Prostate gland (tissue), 2 donors: ENCODE measurements around the gene ATAD3C. TPM values are rescaled to one million over a fixed set of nuclear protein-coding genes. Genes with fewer than 3 reads are reported as not detected.
"Not testable (repeated sequence)": the region's sequence is repeated elsewhere in the genome, so short reads cannot be mapped to it uniquely, and the experiment has no call there.

Experiments
- DNase-seq: peaks from one replicate; pipeline ENCODE4 v3.0.0-alpha.2; 2019; ENCODE audit warnings: low spot score
- H3K27ac ChIP-seq, 2 donors: fragments of 200-600 bp; sonication (generic); 2 replicates each; pipeline ENCODE4 v1.5.1; 2017 to 2019
- H3K27me3 ChIP-seq: fragments of 200-600 bp; sonication (generic); replicated peaks from 2 replicates; pipeline ENCODE4 v1.5.1; 2019; ENCODE audit not compliant: insufficient read depth
- H3K36me3 ChIP-seq, 2 donors: fragments of 200-600 bp; sonication (generic); 1 replicate in 1 of 2; 2 replicates in 1 of 2; pipeline versions ENCODE4 v1.5.1 to v1.8.1; 2017 to 2019
- H3K4me1 ChIP-seq: fragments of 200-600 bp; sonication (generic); replicated peaks from 2 replicates; pipeline ENCODE4 v1.5.1; 2019
- H3K4me3 ChIP-seq, 2 donors: fragments of 200-600 bp; sonication (generic); 2 replicates each; pipeline ENCODE4 v1.5.1; 2017 to 2019
- H3K9me3 ChIP-seq: fragments of 200-600 bp; sonication (generic); 2 replicates; pipeline ENCODE4 v1.5.1; 2017
- POLR2A ChIP-seq: fragments of 450-650 bp; IDR thresholded peaks from one replicate; pipeline ENCODE4 v1.6.1; 2016; ENCODE audit warnings: antibody characterized with exemption, mild to moderate bottlenecking
- POLR2AphosphoS5 ChIP-seq: sonication (generic); formaldehyde crosslinking; IDR thresholded peaks from one replicate; pipeline ENCODE4 v1.6.1; 2017; ENCODE audit warnings: antibody characterized with exemption
- WGBS: methylation state at CpG from one replicate; pipeline ENCODE4 v1.1.5; 2018; 5-methylcytosine and 5-hydroxymethylcytosine counted together
- intact Hi-C: fragments of 100-400 bp; cut with DNase I; formaldehyde crosslinking; loops from one replicate; pipeline ENCODE4 v1.14.2; 2022
- total RNA-seq, 2 donors: library from RNA; depleted of rRNA; stranded (reverse); fragments of >200 nt; gene quantifications; one replicate each; pipeline ENCODE4 v1.1.0, GENCODE V29; 2016
- TF ChIP-seq, protein P1 (sequence below), 4 experiments: fragments of 200-600 bp in 2 of 4; fragments of 450-650 bp in 2 of 4; sonication (generic) in 2 of 4; IDR thresholded peaks; 1 replicate in 3 of 4; 2 replicates in 1 of 4; pipeline ENCODE4 v1.5.1; 2016 to 2019; ENCODE audit warnings: antibody characterized with exemption in 4 of 4, mild to moderate bottlenecking in 2 of 4, moderate library complexity in 2 of 4

The ATAD3C gene
- total RNA-seq, 2 donors from 2014 or later = 7.3 to 9.9 TPM

DNA sequence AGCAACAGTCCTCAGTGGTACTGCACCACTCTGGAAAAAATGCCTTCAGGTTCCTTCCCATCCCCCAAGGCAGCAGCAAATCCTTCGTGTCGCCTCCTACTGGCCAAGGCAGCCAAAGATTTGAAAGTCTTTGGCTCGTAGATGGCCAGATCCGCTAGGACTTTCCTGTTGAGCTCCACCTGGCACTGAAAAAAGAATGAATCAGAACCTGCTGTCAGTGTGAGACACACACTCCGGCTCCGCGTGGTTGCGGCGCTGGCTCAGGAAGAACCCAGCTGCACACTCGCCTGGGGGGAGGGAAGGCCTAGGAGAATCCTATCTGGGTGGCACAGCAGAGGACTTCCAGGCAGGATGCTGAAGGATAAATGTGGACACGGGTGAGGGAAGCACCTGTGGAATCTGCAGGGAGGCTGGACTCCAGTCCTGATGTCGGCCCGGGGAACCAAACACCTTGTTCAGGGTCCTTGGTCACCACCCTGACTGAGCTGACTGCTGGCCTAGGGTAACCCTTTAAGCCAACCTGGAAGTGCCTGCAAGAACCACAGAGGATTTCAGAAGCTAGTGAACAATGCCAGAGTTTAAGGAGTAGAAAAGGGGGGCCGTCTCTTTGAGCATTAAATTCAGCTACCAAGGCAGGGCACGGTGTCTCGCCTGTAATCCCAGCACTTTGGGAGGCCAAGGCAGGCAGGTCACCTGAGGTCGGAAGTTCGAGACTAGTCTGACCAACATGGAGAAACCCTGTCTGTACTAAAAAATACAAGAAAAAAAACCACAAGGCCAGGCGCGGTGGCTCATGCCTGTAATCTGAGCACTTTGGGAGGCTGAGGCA is 47.2 kb upstream of the ATAD3C start:
- no peaks in the 10 kb centered on the region for H3K9me3 ChIP-seq
- H3K4me3 ChIP-seq = no peak overlapping the region
- H3K4me1 ChIP-seq = peaks cover 24% of the 10 kb centered on the region
- no peak for DNase-seq
- WGBS = 68% methylated on average over 20 of the region's 20 CpGs
- H3K36me3 ChIP-seq = peaks cover 0 to 5% of the 10 kb centered on the region in 2 donors
- intact Hi-C loops = no loop called here
- no peak overlapping the region for H3K27ac ChIP-seq
- TF ChIP-seq POLR2AphosphoS5 (no peak), POLR2A (no peak)
- TF ChIP-seq, protein P1, sequence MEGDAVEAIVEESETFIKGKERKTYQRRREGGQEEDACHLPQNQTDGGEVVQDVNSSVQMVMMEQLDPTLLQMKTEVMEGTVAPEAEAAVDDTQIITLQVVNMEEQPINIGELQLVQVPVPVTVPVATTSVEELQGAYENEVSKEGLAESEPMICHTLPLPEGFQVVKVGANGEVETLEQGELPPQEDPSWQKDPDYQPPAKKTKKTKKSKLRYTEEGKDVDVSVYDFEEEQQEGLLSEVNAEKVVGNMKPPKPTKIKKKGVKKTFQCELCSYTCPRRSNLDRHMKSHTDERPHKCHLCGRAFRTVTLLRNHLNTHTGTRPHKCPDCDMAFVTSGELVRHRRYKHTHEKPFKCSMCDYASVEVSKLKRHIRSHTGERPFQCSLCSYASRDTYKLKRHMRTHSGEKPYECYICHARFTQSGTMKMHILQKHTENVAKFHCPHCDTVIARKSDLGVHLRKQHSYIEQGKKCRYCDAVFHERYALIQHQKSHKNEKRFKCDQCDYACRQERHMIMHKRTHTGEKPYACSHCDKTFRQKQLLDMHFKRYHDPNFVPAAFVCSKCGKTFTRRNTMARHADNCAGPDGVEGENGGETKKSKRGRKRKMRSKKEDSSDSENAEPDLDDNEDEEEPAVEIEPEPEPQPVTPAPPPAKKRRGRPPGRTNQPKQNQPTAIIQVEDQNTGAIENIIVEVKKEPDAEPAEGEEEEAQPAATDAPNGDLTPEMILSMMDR (IDR thresholded peaks at IDR 0.05) = peak in 2 of 4 experiments; percentile 23 to 37
- H3K27me3 ChIP-seq = no peaks in the 10 kb centered on the region

DNA sequence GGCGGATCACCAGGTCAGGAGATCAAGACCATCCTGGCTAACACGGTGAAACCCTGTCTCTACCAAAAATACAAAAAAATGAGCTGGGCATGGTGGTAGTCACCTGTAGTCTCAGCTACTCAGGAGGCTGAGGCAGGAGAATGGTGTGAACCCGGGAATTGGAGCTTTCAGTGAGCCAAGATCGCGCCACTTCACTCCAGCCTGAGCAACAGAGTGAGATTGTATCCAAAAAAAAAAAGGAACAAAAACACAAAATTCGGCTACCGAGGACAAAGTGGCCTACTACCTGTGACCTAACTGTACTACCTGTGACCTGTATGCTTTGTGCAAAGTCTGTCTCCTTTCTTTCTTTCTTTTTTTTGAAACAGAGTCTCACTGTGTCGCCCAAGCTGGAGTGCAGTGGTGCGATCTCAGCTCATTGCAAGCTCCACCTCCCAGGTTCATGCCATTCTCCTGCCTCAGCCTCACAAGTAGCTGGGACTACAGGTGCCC is 46.5 kb upstream of the ATAD3C start:
- peaks cover 19% of the 10 kb centered on the region for H3K4me1 ChIP-seq
- not testable (repeated sequence) for DNase-seq

DNA sequence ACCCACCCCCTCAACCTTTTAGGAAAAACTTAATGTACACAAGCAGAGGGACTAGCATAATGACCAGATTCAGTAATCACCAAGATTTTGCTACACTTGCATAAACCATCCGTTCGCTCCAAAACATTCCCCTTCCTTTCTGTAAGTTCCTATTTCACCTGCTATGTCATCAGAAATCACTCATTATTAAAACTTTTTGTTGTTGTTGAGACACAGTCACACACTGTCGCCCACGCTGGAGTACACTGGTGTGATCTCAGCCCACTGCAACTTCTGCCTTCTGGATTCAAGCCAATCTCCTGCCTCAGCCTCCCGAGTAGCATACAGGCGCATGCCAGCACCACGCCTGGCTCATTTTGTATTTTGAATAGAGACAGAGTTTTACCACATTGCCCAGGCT is 45.8 kb upstream of the ATAD3C start:
- Histone ChIP-seq H3K27ac (no peak overlapping the region), H3K36me3 (peaks cover 0 to 2% of the 10 kb centered on the region in 2 donors), H3K9me3 (no peaks in the 10 kb centered on the region), H3K27me3 (no peaks in the 10 kb centered on the region), H3K4me3 (no peak overlapping the region), H3K4me1 (peaks cover 16% of the 10 kb centered on the region)
- TF ChIP-seq POLR2A (no peak), POLR2AphosphoS5 (no peak)
- TF ChIP-seq, protein P1 (IDR thresholded peaks at IDR 0.05) = no peak
- no peak for DNase-seq
- intact Hi-C loops = no loop called here
- 81% methylated on average over 7 of the region's 7 CpGs for WGBS

More for the DNA sequence above, 46.5 kb upstream of the ATAD3C start:
- H3K4me3 ChIP-seq, H3K27ac ChIP-seq, H3K9me3 ChIP-seq, H3K27me3 ChIP-seq, intact Hi-C loops, H3K36me3 ChIP-seq: not testable (repeated sequence)
- WGBS = 85% methylated on average over 9 of the region's 9 CpGs

DNA sequence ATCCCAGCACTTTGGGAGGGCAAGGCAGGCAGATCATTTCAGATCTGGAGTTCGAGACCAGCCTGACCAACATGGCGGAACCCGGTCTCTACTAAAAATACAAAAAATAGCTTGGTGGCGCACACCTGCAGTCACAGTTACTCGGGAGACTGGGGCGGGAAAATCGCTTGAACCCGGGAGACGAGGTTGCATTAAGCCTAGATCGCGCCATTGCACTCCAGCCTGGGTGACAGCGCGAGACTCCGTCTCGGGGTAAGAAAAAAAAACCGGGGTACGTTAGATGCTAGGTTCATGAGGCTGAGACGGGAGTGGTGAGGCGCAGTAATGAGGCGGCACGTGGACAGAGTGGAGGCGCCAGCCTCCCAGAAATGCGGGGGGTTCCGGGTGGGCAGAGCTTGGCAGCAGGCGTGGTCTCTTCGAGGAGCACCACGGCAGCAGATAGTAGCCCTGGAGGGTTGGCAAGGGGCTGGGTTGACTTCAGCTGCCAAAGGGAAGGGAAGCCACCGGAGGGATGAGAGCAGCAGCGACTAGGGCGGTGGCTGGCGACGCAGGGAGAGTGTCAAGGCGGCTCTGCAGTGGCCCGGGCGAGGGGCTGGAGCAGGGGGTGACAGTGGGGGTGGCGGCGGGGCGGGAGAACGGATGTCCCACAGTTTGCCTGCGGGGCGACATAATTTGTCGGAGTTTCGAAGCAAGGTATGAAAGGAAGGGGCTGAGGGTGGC is 43.2 kb upstream of the ATAD3C start:
- Histone ChIP-seq H3K36me3 (peaks cover 0 to 2% of the 10 kb centered on the region in 2 donors), H3K9me3 (no peaks in the 10 kb centered on the region), H3K27ac (peak overlapping the region; percentile 77 to 83), H3K4me1 (peaks cover 10% of the 10 kb centered on the region), H3K4me3 (peak overlapping the region; percentile 96 to 99), H3K27me3 (no peaks in the 10 kb centered on the region)
- TF ChIP-seq, protein P1 (IDR thresholded peaks at IDR 0.05) = no peak
- TF ChIP-seq POLR2A = no peak
- no peak for TF ChIP-seq POLR2AphosphoS5
- intact Hi-C loops = loop anchor here (5.0 kb wide), 1 partner anchor 36 kb away; no protein-coding TSS in a partner anchor
- DNase-seq = no peak
- WGBS = 37% methylated on average over 43 of the region's 43 CpGs
